OCI-LY1 (cell line): ENCODE results near the gene TMEM200A.

Experiments
- H2AFZ ChIP-seq: fragments of 200-600 bp; sonication (generic), shearing (Covaris generic); 2 replicates; pipeline ENCODE4 v1.6.0; 2014; ENCODE audit warnings: antibody characterized with exemption, mild to moderate bottlenecking, low read length
- H3F3A ChIP-seq: fragments of 200-600 bp; sonication (generic), shearing (Covaris generic); 2 replicates; pipeline ENCODE4 v1.6.0; 2014; ENCODE audit warnings: mild to moderate bottlenecking, antibody characterized with exemption, low read length, moderate library complexity; ENCODE audit not compliant: insufficient read depth
- H3K27ac ChIP-seq: fragments of 200-600 bp; sonication (generic); 2 replicates; pipeline ENCODE4 v1.5.1; 2014; ENCODE audit warnings: low read length, mixed run types, mild to moderate bottlenecking, low read depth; ENCODE audit not compliant: poor library complexity, severe bottlenecking
- H3K27me3 ChIP-seq: fragments of 200-600 bp; sonication (generic); 2 replicates; pipeline ENCODE4 v1.6.0; 2014; ENCODE audit warnings: antibody characterized with exemption, mild to moderate bottlenecking, low read length, moderate library complexity; ENCODE audit not compliant: insufficient read depth
- H3K36me3 ChIP-seq: fragments of 200-600 bp; sonication (generic); 2 replicates; pipeline ENCODE4 v1.6.1; 2014; ENCODE audit warnings: mild to moderate bottlenecking, antibody characterized with exemption, low read length, moderate library complexity, mixed read lengths; ENCODE audit not compliant: insufficient read depth
- H3K4me1 ChIP-seq: fragments of 200-600 bp; sonication (generic); 2 replicates; pipeline ENCODE4 v1.5.1; 2014; ENCODE audit warnings: mild to moderate bottlenecking, low read length, moderate library complexity; ENCODE audit not compliant: insufficient read depth, severe bottlenecking
- H3K4me2 ChIP-seq: fragments of 200-600 bp; sonication (generic), shearing (Covaris generic); 2 replicates; pipeline ENCODE4 v1.6.1; 2014; ENCODE audit warnings: low read length
- H3K4me3 ChIP-seq: fragments of 200-600 bp; sonication (generic); 2 replicates; pipeline ENCODE4 v1.5.1; 2014; ENCODE audit warnings: low read length, low read depth, mild to moderate bottlenecking, mixed read lengths; ENCODE audit not compliant: poor library complexity, severe bottlenecking
- H3K79me2 ChIP-seq: fragments of 200-600 bp; shearing (Covaris generic); 2 replicates; pipeline ENCODE4 v1.6.1; 2016; ENCODE audit warnings: mixed run types, low read length, mixed read lengths; ENCODE audit not compliant: insufficient read depth
- H3K9ac ChIP-seq: fragments of 200-600 bp; sonication (generic), shearing (Covaris generic); 2 replicates; pipeline ENCODE4 v1.6.1; 2014; ENCODE audit warnings: mild to moderate bottlenecking, low read length, mixed read lengths
- H3K9me2 ChIP-seq: fragments of 200-600 bp; sonication (generic), shearing (Covaris generic); 2 replicates; pipeline ENCODE4 v1.6.1; 2014; ENCODE audit warnings: low read depth, mild to moderate bottlenecking, low read length, mixed read lengths
- H3K9me3 ChIP-seq: fragments of 200-600 bp; shearing (Covaris generic); 2 replicates; pipeline ENCODE4 v1.6.1; 2014; ENCODE audit warnings: low read length, mixed read lengths
- H4K20me1 ChIP-seq: fragments of 200-600 bp; sonication (generic), shearing (Covaris generic); 2 replicates; pipeline ENCODE4 v1.6.0; 2016; ENCODE audit warnings: mild to moderate bottlenecking, low read length; ENCODE audit not compliant: insufficient read depth
- CTCF ChIP-seq: fragments of 200-600 bp; sonication (generic), shearing (Covaris generic); IDR thresholded peaks from 2 replicates; pipeline ENCODE4 v1.5.1; 2017; ENCODE audit warnings: mild to moderate bottlenecking, antibody characterized with exemption, low read length, moderate library complexity, mixed read lengths
- EZH2 ChIP-seq: fragments of 200-600 bp; sonication (generic), shearing (Covaris generic); IDR thresholded peaks from 2 replicates; pipeline ENCODE4 v1.8.0; 2017; ENCODE audit warnings: borderline replicate concordance, mixed run types, mild to moderate bottlenecking, antibody characterized with exemption, low read length, moderate library complexity, mixed read lengths

Gene TMEM200A

GRCh38 chr6:130381459-130382380 lies 15.9 kb downstream of the TMEM200A start:
- H3K79me2 ChIP-seq: no peaks in the 10 kb centered on the region
- H3K4me2 ChIP-seq: no peak overlapping the region
- H3K4me3 ChIP-seq: no peak overlapping the region
- no peaks in the 10 kb centered on the region for H3K9me2 ChIP-seq
- H3F3A ChIP-seq: no peaks in the 10 kb centered on the region
- H3K4me1 ChIP-seq: no peaks in the 10 kb centered on the region
- no peaks in the 10 kb centered on the region for H3K9me3 ChIP-seq
- no peak overlapping the region for H3K9ac ChIP-seq
- TF ChIP-seq CTCF (no peak), EZH2 (no peak)
- H3K27ac ChIP-seq: no peak overlapping the region
- no peaks in the 10 kb centered on the region for H3K27me3 ChIP-seq
- no peak overlapping the region for H2AFZ ChIP-seq
- H4K20me1 ChIP-seq: no peaks in the 10 kb centered on the region
- no peaks in the 10 kb centered on the region for H3K36me3 ChIP-seq

GRCh38 chr6:130382872-130383490 lies 17.2 kb downstream of the TMEM200A start:
- no peaks in the 10 kb centered on the region for H3K9me3 ChIP-seq
- H3F3A ChIP-seq: no peaks in the 10 kb centered on the region
- H3K4me3 ChIP-seq: no peak overlapping the region
- H3K4me1 ChIP-seq: no peaks in the 10 kb centered on the region
- H3K4me2 ChIP-seq: no peak overlapping the region
- TF ChIP-seq EZH2: no peak
- no peak for TF ChIP-seq CTCF
- no peaks in the 10 kb centered on the region for H3K79me2 ChIP-seq
- no peak overlapping the region for H3K27ac ChIP-seq
- no peaks in the 10 kb centered on the region for H3K36me3 ChIP-seq
- no peaks in the 10 kb centered on the region for H4K20me1 ChIP-seq
- H3K27me3 ChIP-seq: no peaks in the 10 kb centered on the region
- no peak overlapping the region for H3K9ac ChIP-seq
- no peak overlapping the region for H2AFZ ChIP-seq
- no peaks in the 10 kb centered on the region for H3K9me2 ChIP-seq

GRCh38 chr6:130385064-130385695 lies 19.4 kb downstream of the TMEM200A start:
- no peaks in the 10 kb centered on the region for H3K36me3 ChIP-seq
- H3K9me2 ChIP-seq: no peaks in the 10 kb centered on the region
- no peaks in the 10 kb centered on the region for H3K79me2 ChIP-seq
- no peak overlapping the region for H3K4me3 ChIP-seq
- TF ChIP-seq CTCF: no peak
- no peak for TF ChIP-seq EZH2
- no peaks in the 10 kb centered on the region for H3K27me3 ChIP-seq
- no peaks in the 10 kb centered on the region for H3F3A ChIP-seq
- no peaks in the 10 kb centered on the region for H4K20me1 ChIP-seq
- no peak overlapping the region for H3K4me2 ChIP-seq
- H3K4me1 ChIP-seq: no peaks in the 10 kb centered on the region
- H3K9me3 ChIP-seq: no peaks in the 10 kb centered on the region
- H3K27ac ChIP-seq: no peak overlapping the region
- H2AFZ ChIP-seq: no peak overlapping the region
- no peak overlapping the region for H3K9ac ChIP-seq
